Sigmoid colon (tissue), 4 donors: ENCODE data around the gene RAB6B.

Experiments
- POLR2A ChIP-seq, 2 donors: fragments of 450-650 bp; IDR thresholded peaks; one replicate each; pipeline ENCODE4 v1.6.1; 2016; ENCODE audit warnings: antibody characterized with exemption in 2 of 2, mild to moderate bottlenecking in 2 of 2, moderate library complexity in 2 of 2
- POLR2AphosphoS5 ChIP-seq, 4 donors: sonication (generic); formaldehyde crosslinking; IDR thresholded peaks; one replicate each; pipeline ENCODE4 v1.6.1; 2017; ENCODE audit warnings: antibody characterized with exemption in 4 of 4
- TF ChIP-seq, protein P1 (sequence below), 4 experiments: fragments of 450-650 bp in 3 of 4; fragments of 200-600 bp in 1 of 4; IDR thresholded peaks; one replicate each; pipeline ENCODE4 v1.5.1; 2016 to 2019; ENCODE audit warnings: antibody characterized with exemption in 4 of 4, mild to moderate bottlenecking in 3 of 4, moderate library complexity in 2 of 4

DNA sequence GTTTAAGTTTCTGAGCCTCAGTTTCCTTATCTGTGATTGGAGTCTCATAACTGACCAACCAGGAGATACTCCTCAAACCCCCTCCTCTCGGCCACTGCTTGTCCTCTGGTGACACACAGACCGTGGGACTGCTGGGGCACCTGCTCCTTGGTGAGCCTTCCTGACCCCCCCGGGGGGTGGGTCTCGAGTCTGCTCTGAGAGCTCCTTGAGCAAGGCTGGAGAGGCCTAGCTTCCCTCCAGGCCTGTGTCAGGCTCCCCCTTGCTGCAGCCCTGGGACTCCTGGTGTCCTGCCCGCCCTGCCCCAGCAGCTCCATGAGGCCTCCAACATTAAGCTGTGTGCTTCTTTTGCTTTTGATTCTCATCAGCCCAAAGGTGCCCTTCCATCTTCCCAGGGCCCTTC is 62.4 kb downstream of the RAB6B start:
- TF ChIP-seq POLR2A (IDR thresholded peaks at IDR 0.05) (no peak), POLR2AphosphoS5 (IDR thresholded peaks at IDR 0.05) (no peak)
- TF ChIP-seq, protein P1, sequence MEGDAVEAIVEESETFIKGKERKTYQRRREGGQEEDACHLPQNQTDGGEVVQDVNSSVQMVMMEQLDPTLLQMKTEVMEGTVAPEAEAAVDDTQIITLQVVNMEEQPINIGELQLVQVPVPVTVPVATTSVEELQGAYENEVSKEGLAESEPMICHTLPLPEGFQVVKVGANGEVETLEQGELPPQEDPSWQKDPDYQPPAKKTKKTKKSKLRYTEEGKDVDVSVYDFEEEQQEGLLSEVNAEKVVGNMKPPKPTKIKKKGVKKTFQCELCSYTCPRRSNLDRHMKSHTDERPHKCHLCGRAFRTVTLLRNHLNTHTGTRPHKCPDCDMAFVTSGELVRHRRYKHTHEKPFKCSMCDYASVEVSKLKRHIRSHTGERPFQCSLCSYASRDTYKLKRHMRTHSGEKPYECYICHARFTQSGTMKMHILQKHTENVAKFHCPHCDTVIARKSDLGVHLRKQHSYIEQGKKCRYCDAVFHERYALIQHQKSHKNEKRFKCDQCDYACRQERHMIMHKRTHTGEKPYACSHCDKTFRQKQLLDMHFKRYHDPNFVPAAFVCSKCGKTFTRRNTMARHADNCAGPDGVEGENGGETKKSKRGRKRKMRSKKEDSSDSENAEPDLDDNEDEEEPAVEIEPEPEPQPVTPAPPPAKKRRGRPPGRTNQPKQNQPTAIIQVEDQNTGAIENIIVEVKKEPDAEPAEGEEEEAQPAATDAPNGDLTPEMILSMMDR (IDR thresholded peaks at IDR 0.05) = no peak
